Measurements from ENCODE around the gene LAMA3. TPM values are rescaled to one million over a fixed set of nuclear protein-coding genes. Genes with fewer than 3 reads are reported as not detected.

The LAMA3 gene
- polyA plus RNA-seq, 1 of the 3 experiments (the other 2 are of a cell fraction), result 3.5 TPM

DNA sequence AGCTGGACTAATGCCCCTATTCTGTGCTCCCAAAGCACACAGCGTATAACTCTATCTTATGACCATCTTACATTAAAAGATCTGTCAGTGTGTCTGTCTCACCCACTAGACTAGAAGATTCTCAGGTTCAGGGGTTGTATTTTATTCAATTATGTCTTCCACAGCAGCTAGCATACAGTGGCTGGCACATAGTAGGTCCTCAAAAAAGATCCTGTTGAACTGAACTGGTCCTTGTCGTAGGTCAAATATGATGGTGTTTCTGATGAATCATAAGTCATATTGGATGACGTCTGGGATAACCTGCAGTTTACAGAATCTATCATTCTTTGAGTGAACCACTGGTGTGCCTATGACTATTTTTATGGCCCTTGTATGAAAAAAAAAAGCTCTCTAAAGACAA, 314.0 kb downstream of the LAMA3 start:
- POLR2A ChIA-PET, result no interaction called here

DNA sequence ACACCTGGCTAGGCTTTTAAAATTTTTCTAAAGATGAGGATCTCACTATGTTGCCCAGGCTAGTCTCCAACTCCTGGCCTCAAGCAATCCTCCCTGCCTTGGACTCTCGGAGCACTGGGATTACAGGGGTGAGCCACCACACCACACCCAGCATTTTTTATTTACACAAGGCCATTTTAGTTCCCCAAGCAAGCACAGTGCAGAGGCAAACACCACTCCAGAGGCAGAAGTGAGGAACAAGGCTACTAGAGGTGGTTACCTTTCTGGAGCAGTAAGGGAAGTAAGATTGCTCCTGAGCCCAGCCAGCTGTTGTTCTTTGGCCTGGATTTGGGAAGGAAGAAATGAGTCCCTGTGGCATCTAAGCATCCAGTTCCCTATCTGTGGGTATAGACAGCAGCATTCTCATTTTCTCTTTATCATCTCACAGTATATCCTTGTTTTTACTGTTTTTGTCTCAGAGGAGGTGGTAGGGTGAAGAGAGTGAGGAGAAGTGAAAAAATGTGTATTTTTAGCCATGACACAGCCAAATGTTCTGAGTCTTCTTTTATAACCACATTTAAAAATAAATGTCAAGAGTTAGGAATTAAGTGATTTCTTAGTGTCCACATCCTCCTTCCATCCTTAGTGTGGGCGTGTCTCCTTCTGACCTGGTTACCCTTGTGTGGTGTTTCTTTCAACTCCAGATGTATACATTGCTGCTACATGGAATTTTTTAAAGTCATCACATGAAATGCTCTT, 314.8 kb downstream of the LAMA3 start:
- 0 out of 4 replicates have a peak, but pooled peaks cover 0 to 3% of the 10 kb centered on the region in 2 experiments for H3K4me1 ChIP-seq (ENCODE audit: control insufficient read depth in 1 of 2, insufficient read depth in 2 of 2, low read depth in 1 of 2, low read length in 1 of 2)
- H3K9me2 ChIP-seq, result no peaks in the 10 kb centered on the region
- H3K36me3 ChIP-seq (replicated peaks in 1 of 2; ENCODE audit: control insufficient read depth in 1 of 2, insufficient read depth in 2 of 2, low read length in 1 of 2), result no peaks in the 10 kb centered on the region
- no peak overlapping the region for H2AFZ ChIP-seq (ENCODE audit: low read depth)
- CTCF ChIA-PET, result no interaction called here
- no peak overlapping the region for H3K4me2 ChIP-seq
- no peaks in the 10 kb centered on the region for H3K79me2 ChIP-seq (ENCODE audit: insufficient read depth)
- POLR2A ChIA-PET, result no interaction called here
- H3K9me3 ChIP-seq, result no peaks in the 10 kb centered on the region
- no peak for TF ChIP-seq TCF12 (IDR thresholded peaks at IDR 0.05)
- no peak for TF ChIP-seq CHD2 (IDR thresholded peaks at IDR 0.05; ENCODE audit: low read length, partially characterized antibody)
- no peak for TF ChIP-seq RCOR1 (IDR thresholded peaks at IDR 0.05; ENCODE audit: low read length)
- TF ChIP-seq SIN3A (IDR thresholded peaks at IDR 0.05; ENCODE audit: borderline replicate concordance, low read depth, low read length), result no peak
- TF ChIP-seq TEAD4 (IDR thresholded peaks at IDR 0.05; ENCODE audit: borderline replicate concordance, insufficient read depth), result no peak
- TF ChIP-seq, protein P1, sequence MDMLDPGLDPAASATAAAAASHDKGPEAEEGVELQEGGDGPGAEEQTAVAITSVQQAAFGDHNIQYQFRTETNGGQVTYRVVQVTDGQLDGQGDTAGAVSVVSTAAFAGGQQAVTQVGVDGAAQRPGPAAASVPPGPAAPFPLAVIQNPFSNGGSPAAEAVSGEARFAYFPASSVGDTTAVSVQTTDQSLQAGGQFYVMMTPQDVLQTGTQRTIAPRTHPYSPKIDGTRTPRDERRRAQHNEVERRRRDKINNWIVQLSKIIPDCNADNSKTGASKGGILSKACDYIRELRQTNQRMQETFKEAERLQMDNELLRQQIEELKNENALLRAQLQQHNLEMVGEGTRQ (IDR thresholded peaks at IDR 0.05; ENCODE audit: borderline replicate concordance, low read depth, low read length), result no peak
- TF ChIP-seq JUND (IDR thresholded peaks at IDR 0.05), result no peak
- no peak for DNase-seq
- whole genome bisulfite sequencing (ENCODE audit: low lambda C conversion rate), result 87% methylated on average over 2 of the region's 2 CpGs
- H3K27ac ChIP-seq (ENCODE audit: low read depth in 2 of 2, low read length in 1 of 2), result no peak overlapping the region
- H4K20me1 ChIP-seq (ENCODE audit: insufficient read depth), result no peaks in the 10 kb centered on the region
- no peak overlapping the region for H3K4me3 ChIP-seq (ENCODE audit: low read depth in 2 of 2, low read length in 1 of 2)
- H3K9ac ChIP-seq, result no peak overlapping the region
- H3K27me3 ChIP-seq (ENCODE audit: insufficient read depth), result no peaks in the 10 kb centered on the region
- no peaks in the 10 kb centered on the region for H3F3A ChIP-seq (replicated peaks; ENCODE audit: insufficient read depth)

More for the DNA sequence above, 314.0 kb downstream of the LAMA3 start:
- no peak overlapping the region for H3K27ac ChIP-seq (ENCODE audit: low read depth in 2 of 2, low read length in 1 of 2)
- no peaks in the 10 kb centered on the region for H4K20me1 ChIP-seq (ENCODE audit: insufficient read depth)
- 79% methylated on average over 3 of the region's 3 CpGs for WGBS (ENCODE audit: low lambda C conversion rate)
- H3K4me2 ChIP-seq, result no peak overlapping the region
- TF ChIP-seq CHD2 (IDR thresholded peaks at IDR 0.05; ENCODE audit: low read length, partially characterized antibody) (no peak), RXRA (IDR thresholded peaks at IDR 0.05; ENCODE audit: borderline replicate concordance, low read depth) (no peak), TEAD4 (IDR thresholded peaks at IDR 0.05; ENCODE audit: borderline replicate concordance, insufficient read depth) (no peak), FOSL2 (IDR thresholded peaks at IDR 0.05; ENCODE audit: borderline replicate concordance, low read depth) (no peak), ELF1 (IDR thresholded peaks at IDR 0.05) (no peak), SIN3A (IDR thresholded peaks at IDR 0.05; ENCODE audit: borderline replicate concordance, low read depth, low read length) (no peak), RFX5 (IDR thresholded peaks at IDR 0.05; ENCODE audit: low read length) (no peak), FOXM1 (IDR thresholded peaks at IDR 0.05; ENCODE audit: low read depth) (no peak)
- TF ChIP-seq, protein P2, sequence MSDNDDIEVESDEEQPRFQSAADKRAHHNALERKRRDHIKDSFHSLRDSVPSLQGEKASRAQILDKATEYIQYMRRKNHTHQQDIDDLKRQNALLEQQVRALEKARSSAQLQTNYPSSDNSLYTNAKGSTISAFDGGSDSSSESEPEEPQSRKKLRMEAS (IDR thresholded peaks at IDR 0.05; ENCODE audit: low read depth), result no peak
- TF ChIP-seq, protein P3, sequence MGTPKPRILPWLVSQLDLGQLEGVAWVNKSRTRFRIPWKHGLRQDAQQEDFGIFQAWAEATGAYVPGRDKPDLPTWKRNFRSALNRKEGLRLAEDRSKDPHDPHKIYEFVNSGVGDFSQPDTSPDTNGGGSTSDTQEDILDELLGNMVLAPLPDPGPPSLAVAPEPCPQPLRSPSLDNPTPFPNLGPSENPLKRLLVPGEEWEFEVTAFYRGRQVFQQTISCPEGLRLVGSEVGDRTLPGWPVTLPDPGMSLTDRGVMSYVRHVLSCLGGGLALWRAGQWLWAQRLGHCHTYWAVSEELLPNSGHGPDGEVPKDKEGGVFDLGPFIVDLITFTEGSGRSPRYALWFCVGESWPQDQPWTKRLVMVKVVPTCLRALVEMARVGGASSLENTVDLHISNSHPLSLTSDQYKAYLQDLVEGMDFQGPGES (IDR thresholded peaks at IDR 0.05; ENCODE audit: low read depth, low read length), result no peak
- H3K27me3 ChIP-seq (ENCODE audit: insufficient read depth), result no peaks in the 10 kb centered on the region
- 0 out of 4 replicates have a peak, but pooled peaks cover 0 to 3% of the 10 kb centered on the region in 2 experiments for H3K4me1 ChIP-seq (ENCODE audit: control insufficient read depth in 1 of 2, insufficient read depth in 2 of 2, low read depth in 1 of 2, low read length in 1 of 2)
- no peaks in the 10 kb centered on the region for H3K36me3 ChIP-seq (replicated peaks in 1 of 2; ENCODE audit: control insufficient read depth in 1 of 2, insufficient read depth in 2 of 2, low read length in 1 of 2)
- H3K9ac ChIP-seq, result no peak overlapping the region
- H2AFZ ChIP-seq (ENCODE audit: low read depth), result no peak overlapping the region
- H3F3A ChIP-seq (replicated peaks; ENCODE audit: insufficient read depth), result no peaks in the 10 kb centered on the region
- no peaks in the 10 kb centered on the region for H3K9me2 ChIP-seq
- H3K79me2 ChIP-seq (ENCODE audit: insufficient read depth), result no peaks in the 10 kb centered on the region
- CTCF ChIA-PET, result no interaction called here
- DNase-seq, result no peak
- no peaks in the 10 kb centered on the region for H3K9me3 ChIP-seq
- H3K4me3 ChIP-seq (ENCODE audit: low read depth in 2 of 2, low read length in 1 of 2), result no peak overlapping the region

Other genes starting within 250 kb of the LAMA3 start
- gene RIOK3, start 236.2 kb upstream of the LAMA3 start, polyA plus RNA-seq (2012; rRNA removed), result 12.3 and 16.5 TPM in 2 replicates
- gene RMC1, start 185.9 kb upstream of the LAMA3 start, polyA plus RNA-seq (2012; rRNA removed), result 22.4 and 26.4 TPM in 2 replicates
- 23.9 and 30.7 TPM in 2 replicates for gene NPC1, start 102.9 kb upstream of the LAMA3 start, polyA plus RNA-seq (2012; rRNA removed)
- 8.2 and 10.0 TPM in 2 replicates for gene ANKRD29, start 26.5 kb upstream of the LAMA3 start, polyA plus RNA-seq (2012; rRNA removed)

Data from SK-N-SH (cell line).